Stimulated activated CD4-positive, alpha-beta T cell treated with anti-CD3 and anti-CD28 coated beads, Interleukin-1b, Interleukin-23, amount 100 ng/mL, for 4 hours (primary cell): ENCODE results near the gene KEL.
"Not testable (repeated sequence)": the region's sequence is repeated elsewhere in the genome, so short reads cannot be mapped to it uniquely, and the experiment has no call there.

Experiments
- DNase-seq, 2 donors: peaks; one replicate each; pipeline ENCODE4 v3.0.0-alpha.2; 2020; ENCODE audit warnings: low read depth in 2 of 2

The KEL gene, protein sequence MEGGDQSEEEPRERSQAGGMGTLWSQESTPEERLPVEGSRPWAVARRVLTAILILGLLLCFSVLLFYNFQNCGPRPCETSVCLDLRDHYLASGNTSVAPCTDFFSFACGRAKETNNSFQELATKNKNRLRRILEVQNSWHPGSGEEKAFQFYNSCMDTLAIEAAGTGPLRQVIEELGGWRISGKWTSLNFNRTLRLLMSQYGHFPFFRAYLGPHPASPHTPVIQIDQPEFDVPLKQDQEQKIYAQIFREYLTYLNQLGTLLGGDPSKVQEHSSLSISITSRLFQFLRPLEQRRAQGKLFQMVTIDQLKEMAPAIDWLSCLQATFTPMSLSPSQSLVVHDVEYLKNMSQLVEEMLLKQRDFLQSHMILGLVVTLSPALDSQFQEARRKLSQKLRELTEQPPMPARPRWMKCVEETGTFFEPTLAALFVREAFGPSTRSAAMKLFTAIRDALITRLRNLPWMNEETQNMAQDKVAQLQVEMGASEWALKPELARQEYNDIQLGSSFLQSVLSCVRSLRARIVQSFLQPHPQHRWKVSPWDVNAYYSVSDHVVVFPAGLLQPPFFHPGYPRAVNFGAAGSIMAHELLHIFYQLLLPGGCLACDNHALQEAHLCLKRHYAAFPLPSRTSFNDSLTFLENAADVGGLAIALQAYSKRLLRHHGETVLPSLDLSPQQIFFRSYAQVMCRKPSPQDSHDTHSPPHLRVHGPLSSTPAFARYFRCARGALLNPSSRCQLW

DNA sequence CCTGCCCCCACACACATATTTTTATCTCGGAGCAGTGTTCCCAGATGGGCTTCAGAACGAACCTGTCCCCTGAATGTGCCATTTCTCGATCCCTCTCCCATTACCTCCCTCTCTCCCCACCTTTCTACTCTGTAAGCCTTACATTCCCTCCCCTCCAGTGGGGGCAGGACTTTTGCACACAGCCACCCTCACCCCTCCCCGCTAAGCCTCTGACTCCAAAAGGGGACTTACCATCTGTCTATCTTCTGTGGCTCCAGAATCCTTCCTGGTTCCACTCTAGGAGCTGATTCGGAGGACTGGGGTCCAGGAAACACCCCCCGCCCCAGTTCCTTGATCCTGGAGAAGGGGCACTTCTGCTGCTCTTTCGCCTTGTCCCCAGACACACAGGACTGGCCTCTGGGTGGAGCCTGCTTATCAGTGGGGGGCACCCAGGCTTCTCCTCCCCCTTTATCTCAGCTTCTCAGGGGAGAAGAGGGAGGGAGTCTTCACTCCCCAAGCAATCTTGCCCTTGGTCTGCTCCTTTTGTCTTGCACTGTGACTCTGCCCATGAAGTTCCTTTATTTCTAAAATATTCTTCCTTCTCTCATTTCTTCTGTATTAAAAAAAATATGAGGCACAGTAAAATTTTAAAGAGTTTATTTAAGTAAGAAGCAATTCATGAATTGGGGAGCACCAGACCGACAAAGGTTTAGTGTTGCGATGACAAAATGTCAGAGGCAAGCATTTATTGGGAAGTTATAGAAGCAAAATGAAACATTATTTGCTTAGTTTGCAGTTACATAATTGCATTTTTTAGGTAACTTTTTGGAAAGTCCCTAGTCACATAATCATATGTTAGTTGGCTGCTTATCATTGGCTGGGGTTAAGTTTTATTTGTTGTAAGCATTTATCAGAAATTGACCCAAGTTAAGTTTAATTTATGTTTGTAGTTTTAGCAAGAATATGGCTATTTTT lies at the start of gene KEL:
TSS of gene KEL (minus strand) at position 391 of the 954 bp plus-strand sequence. CDS start at position 234, 157 bp downstream.
- DNase-seq, result no peak

DNA sequence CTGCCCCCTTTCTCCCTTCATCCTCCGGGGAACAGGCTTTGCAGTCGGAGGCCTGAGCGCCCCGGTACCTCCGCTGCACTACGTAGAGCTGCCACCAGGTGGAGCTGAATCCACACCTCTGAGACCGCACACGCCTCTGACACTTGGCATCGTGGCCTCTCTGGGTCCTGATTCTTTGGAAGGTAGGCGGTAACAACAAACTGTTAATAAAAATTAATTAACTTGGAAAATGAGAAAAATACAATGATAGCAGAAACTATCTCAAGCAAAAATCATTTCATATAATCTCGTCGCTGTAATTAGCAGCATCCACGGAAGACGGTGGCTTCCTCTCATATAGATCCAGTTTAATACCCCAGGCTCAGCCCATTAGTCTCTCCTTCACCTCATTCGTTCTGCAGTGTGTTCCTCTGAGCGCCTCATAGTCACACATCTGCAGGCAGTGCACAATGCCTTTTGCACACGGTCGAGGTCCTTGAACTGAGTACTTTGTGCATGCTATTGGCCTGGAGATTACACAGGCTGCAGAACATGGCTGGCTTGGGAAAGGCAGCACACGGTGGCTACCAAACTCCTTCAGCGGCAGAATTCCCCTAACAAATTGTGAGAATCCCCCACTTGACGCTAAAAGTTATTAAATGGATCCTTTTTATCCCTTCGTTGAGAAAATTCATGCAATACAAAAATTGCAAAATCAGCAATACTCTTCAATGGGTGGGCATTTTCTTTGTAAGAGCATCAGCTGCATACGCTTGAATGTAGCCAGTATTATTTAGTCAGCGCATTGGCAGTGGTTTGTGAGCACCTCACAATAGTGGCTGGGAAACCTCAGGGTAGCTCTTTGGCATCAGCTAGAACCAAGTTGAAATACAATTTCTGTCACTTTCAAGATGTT lies 46.1 kb upstream of the KEL start:
- DNase-seq, result peak; percentile 79 to 81

DNA sequence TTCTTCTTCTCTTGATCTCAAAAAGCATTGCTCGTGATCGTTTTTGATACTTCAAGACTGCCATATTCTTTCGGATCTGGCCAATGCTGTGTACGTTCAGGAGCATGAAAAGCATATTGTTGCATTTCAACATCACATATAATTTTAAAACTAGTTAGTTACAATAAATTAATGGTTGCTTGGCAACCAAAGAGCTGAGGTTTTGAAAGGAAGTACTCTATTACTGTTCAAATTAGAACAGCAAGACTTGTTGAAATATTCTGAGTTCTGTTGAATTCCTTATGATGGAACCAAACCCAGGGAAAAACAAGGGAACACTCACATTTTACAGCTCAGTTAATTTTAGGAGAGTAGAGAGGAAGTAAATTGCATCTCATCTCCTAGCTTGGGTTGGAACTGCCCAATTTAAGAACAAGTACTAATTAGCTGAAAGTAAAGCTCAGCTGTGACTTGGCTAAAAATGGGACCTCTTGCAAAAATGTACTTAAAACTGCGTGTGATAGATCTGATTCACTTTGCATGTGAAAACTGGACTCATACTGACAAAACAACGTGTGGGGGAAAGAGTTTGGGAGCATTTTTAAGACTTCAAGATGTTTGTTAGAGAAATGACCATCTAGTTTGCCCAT lies 43.6 kb upstream of the KEL start:
- DNase-seq, result no peak

DNA sequence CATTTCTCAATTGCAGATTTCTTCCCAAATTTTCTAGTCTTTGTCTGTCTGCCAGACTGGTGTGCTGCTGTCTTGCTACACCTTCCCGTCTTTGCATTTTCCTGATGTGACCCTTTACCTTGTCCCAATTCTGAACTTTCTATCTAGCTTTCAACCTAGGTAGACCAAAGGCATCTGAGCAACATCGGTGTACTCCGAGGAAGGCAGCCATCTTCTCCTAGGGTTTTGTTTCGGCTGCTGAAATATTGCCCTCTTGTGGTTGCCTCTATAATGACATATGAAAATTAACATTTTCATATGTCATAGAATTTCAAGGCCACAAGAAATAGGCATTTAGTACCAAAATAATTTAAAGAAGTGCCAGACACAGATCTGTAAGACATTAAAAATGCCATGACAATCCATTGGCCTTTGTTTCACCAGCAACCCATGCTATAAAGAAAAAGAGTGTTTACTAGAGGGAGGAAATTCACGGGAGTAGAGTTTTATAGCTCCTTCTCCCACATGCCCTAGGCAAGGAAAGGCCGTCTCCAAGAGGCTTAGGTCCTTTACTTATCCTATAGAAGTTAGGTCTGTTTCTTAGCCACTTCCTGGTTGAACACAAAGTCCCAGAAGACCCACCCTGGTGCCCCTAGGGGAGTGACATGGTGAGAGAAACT lies 41.4 kb upstream of the KEL start:
- peak in 1 of 2 donors; percentile 14 for DNase-seq

- DNase-seq, result no peak
These were observed 40.7 kb upstream of the KEL start for GRCh38 chr7:143002898-143003297.

DNA sequence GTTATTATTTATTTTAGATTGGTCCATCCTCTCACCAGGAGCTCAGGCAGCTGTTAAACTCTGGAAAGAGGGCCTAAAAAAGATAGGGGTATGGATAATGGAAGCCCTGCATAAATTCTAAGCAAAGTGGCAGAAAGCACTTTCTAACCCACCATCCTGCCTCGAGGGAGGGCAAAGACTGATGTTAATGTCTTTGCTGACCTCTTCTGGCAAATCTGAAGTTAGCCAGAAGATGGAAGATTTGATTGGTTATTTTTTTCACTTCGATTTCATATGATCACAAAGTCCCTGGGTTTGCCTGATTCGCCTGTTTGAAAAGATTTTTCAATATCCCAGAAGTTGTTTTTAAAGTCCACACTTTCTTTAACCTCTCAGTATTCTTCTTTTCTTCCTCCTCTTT lies 39.9 kb upstream of the KEL start:
- DNase-seq, result no peak

GRCh38 chr7:143000648-143001047 lies 38.5 kb upstream of the KEL start:
- no peak for DNase-seq

DNA sequence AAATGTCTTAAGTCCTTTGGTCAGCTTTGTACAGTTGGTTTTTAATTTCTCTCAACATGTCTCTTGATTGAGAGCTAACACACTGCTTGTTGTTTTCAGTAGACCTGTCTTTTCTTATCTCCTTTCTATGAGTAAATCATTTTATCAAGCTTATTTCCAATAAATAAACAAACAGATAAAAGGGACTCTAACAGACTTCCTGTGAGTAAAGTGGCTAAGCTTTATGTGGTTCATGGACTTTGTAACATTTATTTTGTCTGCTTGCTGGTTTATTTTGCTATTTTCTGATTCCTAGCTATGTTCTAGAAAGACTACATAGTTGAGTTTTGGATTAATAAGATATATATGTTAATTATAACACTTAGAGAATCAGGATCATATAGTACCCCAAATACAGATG lies 37.6 kb upstream of the KEL start:
- no peak for DNase-seq

DNA sequence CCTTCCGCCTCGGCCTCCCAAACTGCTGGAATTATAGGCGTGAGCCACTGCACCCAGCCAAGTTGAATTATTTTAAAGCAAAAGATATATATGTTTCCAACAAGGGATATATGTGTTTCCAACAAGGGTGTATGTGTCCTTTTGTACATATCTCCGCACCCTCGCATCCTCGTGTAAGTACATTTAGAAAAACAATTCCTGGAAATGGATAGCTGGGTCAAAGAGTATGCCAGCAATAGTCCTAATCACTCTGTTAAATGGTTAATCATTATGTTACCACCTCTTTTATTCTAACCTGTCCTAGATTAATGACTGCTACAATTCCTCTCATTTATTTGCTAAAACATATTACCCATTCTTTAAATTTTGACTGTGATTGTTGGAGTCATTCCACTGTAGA lies 36.8 kb upstream of the KEL start:
- no peak for DNase-seq

DNA sequence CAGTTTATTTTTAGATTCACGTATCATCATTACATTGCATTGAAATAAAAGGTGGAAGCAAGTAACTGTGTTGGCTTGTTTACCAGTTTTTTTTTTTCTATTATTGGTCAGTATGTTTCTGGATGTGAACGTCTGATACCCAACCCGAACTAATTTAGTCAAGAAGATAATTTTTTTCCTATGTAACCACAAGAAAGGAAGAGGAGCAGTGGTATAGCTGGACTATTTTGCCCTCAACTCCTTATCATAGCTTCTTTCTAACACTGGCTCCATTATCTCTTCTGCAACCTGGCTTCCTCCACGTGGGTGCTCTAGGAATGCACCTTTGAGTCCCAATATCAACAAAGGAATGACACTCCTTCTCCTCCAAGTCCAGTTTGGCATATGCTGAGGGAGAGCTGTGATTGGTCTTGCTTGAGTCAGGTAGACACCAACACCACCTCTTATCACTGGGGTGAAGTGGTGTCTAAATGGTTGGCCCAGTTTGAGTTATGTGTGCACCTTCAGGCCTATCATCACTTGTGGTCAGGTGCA lies 35.4 kb upstream of the KEL start:
- no peak for DNase-seq

DNA sequence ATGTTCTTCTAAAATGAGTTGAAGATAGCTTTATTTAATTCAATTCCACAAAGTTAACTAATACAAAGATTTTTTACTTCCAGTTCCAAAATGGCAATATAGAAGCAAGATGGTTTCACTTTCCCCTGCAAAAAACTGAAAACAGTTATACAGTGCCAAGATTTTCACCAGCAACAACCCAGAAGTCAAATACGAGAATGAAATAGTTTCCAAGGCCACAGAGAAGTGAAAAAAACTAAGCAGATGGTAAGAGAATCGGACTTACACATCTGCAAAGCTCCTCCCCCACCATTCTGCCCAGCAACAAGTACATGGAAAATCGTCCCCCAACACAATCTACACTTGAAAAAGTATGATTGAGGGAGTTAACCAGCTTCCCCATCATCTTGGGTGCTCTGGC lies 30.3 kb upstream of the KEL start:
- no peak for DNase-seq

- DNase-seq, result no peak
These were observed 22.1 kb upstream of the KEL start for GRCh38 chr7:142984297-142984696.

DNA sequence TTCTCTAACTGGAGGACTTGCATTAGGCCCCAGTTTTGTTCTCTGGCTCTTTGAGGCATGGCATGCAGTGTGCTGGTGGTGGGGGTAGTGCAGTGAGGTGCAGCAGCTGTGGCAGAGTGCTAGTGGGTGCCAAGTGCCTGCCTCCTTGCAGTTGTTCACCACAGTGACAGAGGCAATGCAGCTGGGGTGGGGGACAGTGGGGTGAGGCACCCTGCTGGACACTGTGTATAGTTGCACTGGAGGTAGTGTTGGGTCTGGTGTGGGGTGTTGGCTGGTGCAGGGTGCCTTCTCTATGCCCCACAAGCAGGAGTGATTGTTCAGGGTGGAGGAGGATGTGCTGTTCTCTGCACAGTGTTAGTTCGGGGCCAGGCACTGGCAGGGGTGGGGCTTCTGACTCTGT lies 21.7 kb upstream of the KEL start:
- no peak for DNase-seq

DNA sequence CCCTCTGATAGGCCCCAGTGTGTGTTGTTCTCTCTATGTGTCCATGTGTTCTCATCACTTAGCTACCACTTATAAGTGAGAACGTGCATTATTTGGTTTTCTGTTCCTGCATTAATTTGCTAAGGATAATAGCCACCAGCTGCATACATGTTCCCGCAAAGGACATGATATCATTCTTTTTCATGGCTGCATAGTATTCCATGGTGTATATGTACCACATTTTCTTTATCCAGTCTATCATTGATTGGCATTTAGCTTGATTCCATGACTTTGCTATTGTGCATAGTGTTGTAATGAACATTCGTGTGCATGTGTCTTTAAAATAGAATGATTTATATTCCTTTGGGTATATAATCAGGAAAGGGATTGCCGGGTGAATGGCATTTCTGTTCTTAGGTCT lies 16.2 kb upstream of the KEL start:
- DNase-seq, result not testable (repeated sequence)

DNA sequence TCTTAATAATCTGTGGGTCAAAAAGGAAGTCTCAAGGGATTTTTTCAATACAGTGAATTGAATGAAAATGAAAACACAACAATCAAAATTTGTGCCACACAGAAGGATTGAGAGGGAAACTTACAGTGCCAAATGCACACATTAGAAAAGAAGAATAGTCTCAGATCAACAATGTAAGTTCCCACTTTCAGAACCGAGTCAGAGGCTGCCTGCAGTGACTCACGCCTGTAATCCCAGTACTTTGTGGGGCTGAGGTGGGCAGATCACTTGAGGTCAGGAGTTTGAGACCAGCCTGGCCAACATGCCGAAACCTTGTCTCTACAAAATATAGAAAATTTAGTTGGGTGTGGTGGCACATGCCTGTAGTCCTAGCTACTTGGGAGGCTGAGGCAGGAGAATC lies 12.5 kb upstream of the KEL start:
- no peak for DNase-seq

DNA sequence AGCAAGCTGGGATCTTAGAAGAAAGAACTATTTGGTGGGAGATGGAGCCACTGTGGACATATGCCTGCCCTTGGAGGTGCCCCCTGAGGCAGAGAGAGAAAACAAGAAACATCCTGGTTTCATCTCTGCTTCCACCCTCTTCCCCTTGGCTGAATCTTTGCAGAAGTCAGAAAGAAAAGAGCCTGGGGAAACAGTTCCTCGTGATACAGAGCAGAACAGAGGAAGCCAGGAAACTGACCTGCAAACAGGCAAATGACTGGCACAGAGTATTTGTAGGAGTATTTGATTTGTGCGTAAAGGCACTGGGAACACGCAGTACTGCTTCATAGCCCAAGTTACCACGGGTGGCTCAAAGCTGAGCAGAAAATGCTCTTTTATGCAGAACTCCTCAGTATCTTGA lies 7.0 kb upstream of the KEL start:
- DNase-seq, result no peak

GRCh38 chr7:142968229-142968628 lies 6.1 kb upstream of the KEL start:
- DNase-seq, result no peak

- no peak for DNase-seq
These were observed 2.5 kb upstream of the KEL start for GRCh38 chr7:142964502-142965246.

DNA sequence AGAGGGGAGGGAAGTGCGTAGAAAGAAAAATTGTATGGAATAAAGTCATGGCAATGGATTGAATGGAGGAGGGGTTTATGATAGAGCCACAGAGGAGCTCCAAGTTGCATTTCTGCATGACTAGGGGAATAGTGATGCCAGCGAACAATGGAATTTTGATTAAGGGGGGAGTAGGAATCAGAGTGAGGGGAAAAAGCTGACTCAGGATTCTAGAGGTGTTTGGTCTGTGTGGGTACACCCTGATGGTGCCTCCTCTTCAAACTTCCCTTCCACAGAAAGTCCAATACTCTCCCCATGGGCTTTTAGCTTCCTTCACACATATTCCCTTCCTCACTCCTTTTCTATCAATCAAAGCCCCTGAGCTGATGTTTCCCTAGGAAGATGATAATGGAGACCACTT lies 1.8 kb upstream of the KEL start:
- no peak for DNase-seq
